ENCODE data around the gene AP3B2. TPM values are rescaled to one million over a fixed set of nuclear protein-coding genes. Genes with fewer than 3 reads are reported as not detected.
"Not testable (repeated sequence)": the region's sequence is repeated elsewhere in the genome, so short reads cannot be mapped to it uniquely, and the experiment has no call there.

Gene AP3B2
- total RNA-seq, 1 donor: 1.8 TPM

GRCh38 chr15:82714016-82714415 lies 4.3 kb upstream of the AP3B2 start:
- H3K4me3 ChIP-seq (ENCODE audit: low read depth, low read length): no peak overlapping the region
- DNase-seq (ENCODE audit: low read depth): no peak
- no peak for TF ChIP-seq CTCF (IDR thresholded peaks at IDR 0.05; ENCODE audit: insufficient read depth, low read length)

- TF ChIP-seq CTCF (IDR thresholded peaks at IDR 0.05; ENCODE audit: insufficient read depth, low read length): no peak
- H3K4me3 ChIP-seq (ENCODE audit: low read depth, low read length): no peak overlapping the region
- DNase-seq (ENCODE audit: low read depth): no peak
Measured at GRCh38 chr15:82712036-82712435, 2.4 kb upstream of the AP3B2 start.

DNA sequence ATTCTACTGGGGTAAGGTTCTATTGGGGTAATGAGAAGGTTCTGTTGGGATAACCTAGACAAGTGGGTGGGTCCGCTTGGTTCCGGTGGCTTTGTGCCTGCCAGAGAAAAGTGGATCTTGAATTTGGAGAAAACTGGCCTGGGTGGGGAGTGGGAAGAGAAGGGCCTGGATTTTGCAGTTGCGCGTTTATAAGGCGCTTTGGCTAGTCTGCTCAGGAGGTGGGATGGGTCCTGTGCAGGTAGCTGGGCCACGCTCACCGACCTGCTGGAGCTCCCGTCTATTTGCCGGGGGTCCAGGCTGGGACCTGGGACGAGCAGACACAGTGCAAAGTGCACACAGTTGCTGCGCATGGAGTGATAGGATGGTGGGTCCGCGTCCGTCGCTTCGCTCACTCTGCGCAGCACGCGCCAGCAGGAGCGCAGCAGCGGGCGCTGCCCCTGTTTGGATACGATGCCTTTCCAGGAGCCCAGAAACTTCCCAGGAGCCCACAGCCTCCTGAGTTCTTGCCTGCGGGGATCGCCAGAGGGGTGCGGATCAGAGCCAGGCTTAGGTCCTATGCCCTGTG lies 1.3 kb upstream of the AP3B2 start:
- TF ChIP-seq CTCF (IDR thresholded peaks at IDR 0.05; ENCODE audit: insufficient read depth, low read length): no peak
- H3K4me3 ChIP-seq (ENCODE audit: low read depth, low read length): no peak overlapping the region
- DNase-seq (ENCODE audit: low read depth): no peak

GRCh38 chr15:82710208-82710555 lies 507 bp upstream of the AP3B2 start:
- H3K4me3 ChIP-seq (ENCODE audit: low read depth, low read length): peak overlapping the region; percentile 72
- DNase-seq (ENCODE audit: low read depth): no peak
- no peak for TF ChIP-seq CTCF (IDR thresholded peaks at IDR 0.05; ENCODE audit: insufficient read depth, low read length)

GRCh38 chr15:82709081-82709420 lies 624 bp downstream of the AP3B2 start:
- H3K4me3 ChIP-seq (ENCODE audit: low read depth, low read length): peak overlapping the region; percentile 57
- no peak for TF ChIP-seq CTCF (IDR thresholded peaks at IDR 0.05; ENCODE audit: insufficient read depth, low read length)
- DNase-seq (ENCODE audit: low read depth): no peak

DNA sequence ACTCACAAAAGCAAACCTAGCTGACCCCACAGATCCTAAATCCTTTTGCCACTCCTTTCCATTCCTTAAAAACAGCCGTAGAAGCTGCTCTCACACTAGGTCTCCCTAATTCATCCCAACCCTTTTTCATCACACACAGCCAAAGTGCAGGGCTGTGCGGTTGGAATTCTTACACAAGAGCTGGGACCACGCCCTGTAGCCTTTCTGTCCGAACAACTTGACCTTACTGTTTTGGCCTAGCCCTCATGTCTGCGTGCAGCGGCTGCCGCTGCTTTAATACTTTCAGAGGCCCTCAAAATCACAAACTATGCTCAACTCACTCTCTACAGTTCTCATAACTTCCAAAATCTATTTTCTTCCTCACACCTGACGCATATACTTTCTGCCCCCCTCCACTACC lies 3.8 kb downstream of the AP3B2 start:
- not testable (repeated sequence) for H3K4me3 ChIP-seq (ENCODE audit: low read depth, low read length); DNase-seq (ENCODE audit: low read depth)

- TF ChIP-seq CTCF (IDR thresholded peaks at IDR 0.05; ENCODE audit: insufficient read depth, low read length): no peak
- DNase-seq (ENCODE audit: low read depth): no peak
Measured at GRCh38 chr15:82699726-82700125, 9.9 kb downstream of the AP3B2 start.

More at GRCh38 chr15:82699726-82700125, 9.9 kb downstream of the AP3B2 start:
- H3K4me3 ChIP-seq (ENCODE audit: low read depth, low read length): no peak overlapping the region
